ENCODE data around the gene ZP3. TPM values are rescaled to one million over a fixed set of nuclear protein-coding genes. Genes with fewer than 3 reads are reported as not detected.

The ZP3 gene
- total RNA-seq, 2 experiments from 2014 or later, result 6.7 to 9.3 TPM

Other genes with a start within 250 kb of the ZP3 start
- not detected for gene SRRM3, start 223.1 kb upstream of the ZP3 start, total RNA-seq
- 10 to 100 TPM; 33.7 to 38.4 TPM for gene HSPB1, start 122.3 kb upstream of the ZP3 start, total RNA-seq
- 10 to 100 TPM; 83.1 to 84.8 TPM for gene YWHAG, start 66.0 kb upstream of the ZP3 start, total RNA-seq
- under 1 TPM in 1 of 2 experiments, not detected in 1; 0.30 TPM for gene SSC4D, start 15.3 kb upstream of the ZP3 start, total RNA-seq
- 10 to 100 TPM; 28.0 to 35.3 TPM for gene DTX2, start 36.8 kb downstream of the ZP3 start, total RNA-seq
- gene UPK3B, start 85.6 kb downstream of the ZP3 start, total RNA-seq, result 1 to 10 TPM in 1 of 2 experiments, under 1 TPM in 1; 0.83 to 1.7 TPM
- under 1 TPM; 0.18 to 0.25 TPM for gene SPDYE16, start 118.3 kb downstream of the ZP3 start, total RNA-seq
- 10 to 100 TPM; 20.4 to 21.8 TPM for gene POMZP3, start 202.3 kb downstream of the ZP3 start, total RNA-seq